ENCODE data around the gene KDM4C.

KDM4C gene

DNA sequence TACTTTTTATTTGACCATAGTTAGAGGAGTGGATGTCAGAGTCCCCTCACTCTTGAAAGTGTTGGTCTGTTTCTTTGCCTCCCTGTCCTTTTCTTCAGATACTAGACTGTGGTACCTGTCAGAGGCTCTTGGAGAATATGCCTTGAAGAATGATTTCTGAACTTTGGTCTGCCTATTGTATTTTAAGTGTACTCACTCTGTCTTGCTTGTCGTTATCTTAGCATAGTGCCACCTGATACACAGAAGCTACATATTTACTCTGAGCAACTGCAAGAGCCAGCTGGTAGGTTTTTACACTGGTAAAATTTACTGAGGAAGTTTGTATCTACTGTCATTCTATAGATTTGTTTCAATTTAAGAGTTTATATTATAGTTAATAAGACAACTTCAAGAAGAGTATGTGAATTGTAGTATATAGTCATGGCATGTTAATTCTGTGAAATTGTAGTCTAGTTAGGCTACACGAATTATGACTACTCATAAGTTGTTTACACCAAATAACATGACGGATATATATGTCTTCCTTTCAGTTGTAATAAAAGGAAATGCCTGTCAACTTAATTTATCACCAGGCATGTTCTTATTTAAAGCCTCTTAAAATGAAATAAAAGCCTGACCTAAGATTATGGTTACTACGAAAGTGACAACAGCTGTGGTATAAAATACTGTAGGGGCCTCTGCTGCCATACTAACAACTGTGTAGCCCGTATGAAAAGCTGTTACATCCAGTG lies 201.7 kb downstream of the KDM4C start:
- DNase-seq (ENCODE audit: low spot score), result no peak

DNA sequence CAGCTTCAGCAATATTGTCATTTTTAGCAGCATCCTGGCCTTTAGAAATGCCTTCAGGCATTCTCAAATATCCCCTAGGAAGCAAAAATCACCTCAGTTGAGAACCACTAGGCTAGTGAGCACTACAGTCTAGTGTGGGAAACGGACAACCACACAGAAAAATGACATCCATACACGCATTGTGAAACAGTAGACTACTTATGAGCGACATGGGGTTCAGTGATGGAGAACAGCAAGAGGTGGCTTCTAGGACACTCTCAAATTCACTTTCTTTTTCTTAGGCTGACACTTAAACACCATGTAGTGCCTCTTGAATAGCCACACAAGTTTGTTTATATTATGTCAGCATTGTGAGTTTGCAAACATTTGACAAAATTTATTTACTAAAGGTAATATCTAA lies 203.0 kb downstream of the KDM4C start:
- TF ChIP-seq, protein P1, sequence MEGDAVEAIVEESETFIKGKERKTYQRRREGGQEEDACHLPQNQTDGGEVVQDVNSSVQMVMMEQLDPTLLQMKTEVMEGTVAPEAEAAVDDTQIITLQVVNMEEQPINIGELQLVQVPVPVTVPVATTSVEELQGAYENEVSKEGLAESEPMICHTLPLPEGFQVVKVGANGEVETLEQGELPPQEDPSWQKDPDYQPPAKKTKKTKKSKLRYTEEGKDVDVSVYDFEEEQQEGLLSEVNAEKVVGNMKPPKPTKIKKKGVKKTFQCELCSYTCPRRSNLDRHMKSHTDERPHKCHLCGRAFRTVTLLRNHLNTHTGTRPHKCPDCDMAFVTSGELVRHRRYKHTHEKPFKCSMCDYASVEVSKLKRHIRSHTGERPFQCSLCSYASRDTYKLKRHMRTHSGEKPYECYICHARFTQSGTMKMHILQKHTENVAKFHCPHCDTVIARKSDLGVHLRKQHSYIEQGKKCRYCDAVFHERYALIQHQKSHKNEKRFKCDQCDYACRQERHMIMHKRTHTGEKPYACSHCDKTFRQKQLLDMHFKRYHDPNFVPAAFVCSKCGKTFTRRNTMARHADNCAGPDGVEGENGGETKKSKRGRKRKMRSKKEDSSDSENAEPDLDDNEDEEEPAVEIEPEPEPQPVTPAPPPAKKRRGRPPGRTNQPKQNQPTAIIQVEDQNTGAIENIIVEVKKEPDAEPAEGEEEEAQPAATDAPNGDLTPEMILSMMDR (IDR thresholded peaks at IDR 0.05; ENCODE audit: extremely low read depth, missing control alignments), result no peak
- DNase-seq (ENCODE audit: low spot score), result no peak

More for the DNA sequence above, 201.7 kb downstream of the KDM4C start:
- TF ChIP-seq, protein P1 (IDR thresholded peaks at IDR 0.05; ENCODE audit: extremely low read depth, missing control alignments), result no peak

DNA sequence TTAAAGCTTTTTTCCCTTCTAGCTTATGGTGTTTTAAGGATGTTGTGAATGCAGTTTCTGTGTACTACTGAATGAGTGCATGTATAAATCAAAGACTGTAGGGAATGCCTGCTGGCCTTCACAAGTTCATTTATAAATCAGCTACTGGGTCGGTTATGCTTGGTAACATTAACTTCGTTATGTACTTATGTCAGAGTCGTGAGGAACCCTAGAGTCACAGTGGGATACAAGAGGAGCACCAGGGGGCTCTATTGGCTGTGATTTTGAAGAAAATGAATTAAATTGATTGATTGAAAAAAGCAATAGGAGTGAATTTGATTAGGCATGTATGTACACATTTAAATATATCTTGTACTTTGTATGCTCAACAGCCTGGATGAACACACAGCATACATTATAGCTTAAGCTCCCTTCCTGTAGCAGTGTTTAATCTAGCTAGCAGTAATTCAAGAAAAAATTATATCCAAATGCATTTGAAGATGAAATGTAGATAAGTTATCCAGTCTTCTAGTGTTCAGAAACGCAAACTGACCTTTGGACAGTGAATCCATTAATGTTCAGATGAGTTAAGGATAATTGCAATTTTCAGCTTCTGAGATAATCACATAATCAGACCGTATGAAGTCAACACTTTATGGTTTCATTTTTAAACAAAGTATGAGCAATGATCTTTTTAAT lies 204.2 kb downstream of the KDM4C start:
- DNase-seq (ENCODE audit: low spot score), result no peak

DNA sequence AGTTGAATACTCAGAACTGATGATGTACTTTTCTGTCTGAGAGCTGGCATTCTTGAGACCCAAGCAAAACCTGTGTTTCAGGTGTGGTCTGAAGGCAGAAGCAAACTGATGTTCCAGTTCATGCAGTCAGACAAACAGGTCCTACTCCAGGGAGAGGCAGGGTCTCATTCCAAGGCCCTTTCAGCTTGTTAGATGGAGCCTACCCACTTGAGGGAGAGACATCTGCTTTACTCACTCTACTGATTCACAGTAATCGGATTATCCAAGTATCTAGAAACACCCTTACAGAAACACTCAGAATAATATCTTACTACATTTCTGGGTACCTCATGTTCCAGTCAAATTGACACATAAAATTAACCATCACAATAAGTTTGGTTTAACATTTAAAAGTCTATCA lies 207.8 kb downstream of the KDM4C start:
- no peak for DNase-seq (ENCODE audit: low spot score)

More for the DNA sequence above, 204.2 kb downstream of the KDM4C start:
- TF ChIP-seq, protein P1 (IDR thresholded peaks at IDR 0.05; ENCODE audit: extremely low read depth, missing control alignments), result no peak

DNA sequence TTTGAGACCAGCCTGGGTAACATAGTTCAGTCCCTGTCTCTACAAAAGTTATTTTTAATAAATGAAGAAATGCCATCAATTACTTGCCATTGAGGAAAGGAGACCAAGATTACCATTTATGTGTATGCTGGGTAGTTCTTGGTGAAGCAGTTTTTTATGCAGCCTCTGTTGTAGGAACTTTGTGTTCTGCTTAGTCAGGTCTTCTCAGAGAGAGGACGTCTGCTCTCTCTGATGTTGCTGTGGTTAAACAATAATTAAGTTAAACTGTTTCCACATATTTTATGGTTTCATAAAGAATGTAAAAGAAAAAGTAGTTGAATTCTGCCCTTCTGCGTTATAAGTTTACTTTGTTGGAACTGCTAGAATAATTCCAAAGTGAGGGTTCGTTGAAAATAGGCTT lies 210.5 kb downstream of the KDM4C start:
- TF ChIP-seq, protein P1 (IDR thresholded peaks at IDR 0.05; ENCODE audit: extremely low read depth, missing control alignments), result no peak

More for the DNA sequence above, 207.8 kb downstream of the KDM4C start:
- TF ChIP-seq, protein P1 (IDR thresholded peaks at IDR 0.05; ENCODE audit: extremely low read depth, missing control alignments), result no peak

DNA sequence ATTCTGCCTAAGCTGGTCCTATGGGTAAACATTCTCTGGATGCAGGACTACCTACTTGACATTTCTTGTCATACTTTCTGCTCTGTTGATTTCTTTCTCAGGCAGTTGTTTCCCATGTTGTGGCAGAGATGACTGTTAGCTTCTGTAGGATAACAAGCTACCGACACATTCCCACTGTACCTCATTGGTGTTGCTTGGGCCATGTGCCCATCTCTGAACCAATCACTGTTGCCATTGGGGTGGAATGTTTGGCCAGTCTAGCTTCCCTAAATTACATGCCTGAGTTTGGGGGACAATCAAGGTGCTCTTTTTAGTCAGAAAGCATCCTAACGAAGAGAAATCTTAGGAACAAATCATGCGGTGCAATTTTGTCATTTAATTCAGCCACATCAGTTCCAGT lies 212.0 kb downstream of the KDM4C start:
- TF ChIP-seq, protein P1 (IDR thresholded peaks at IDR 0.05; ENCODE audit: extremely low read depth, missing control alignments), result no peak
- DNase-seq (ENCODE audit: low spot score), result no peak

More for the DNA sequence above, 210.5 kb downstream of the KDM4C start:
- no peak for DNase-seq (ENCODE audit: low spot score)

DNA sequence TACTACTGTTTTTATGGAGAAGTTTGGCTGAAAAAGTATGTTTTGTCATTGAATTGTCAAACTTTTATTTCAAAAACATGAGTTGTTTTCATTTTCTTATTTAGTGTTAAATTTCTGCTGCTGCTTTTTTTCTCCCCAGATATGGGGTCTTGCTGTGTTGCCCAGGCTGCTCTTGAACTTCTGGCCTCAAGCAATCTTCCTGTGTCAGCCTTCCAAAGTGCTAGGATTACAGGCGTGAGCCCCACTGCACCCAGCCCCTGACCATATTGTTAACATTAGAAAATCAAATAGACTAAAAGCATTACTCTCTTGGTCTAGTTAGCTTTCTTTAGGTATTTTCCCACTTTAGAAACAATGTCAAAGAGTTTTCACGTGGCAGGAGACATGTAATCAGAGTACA lies 215.3 kb downstream of the KDM4C start:
- no peak for DNase-seq (ENCODE audit: low spot score)
- TF ChIP-seq, protein P1 (IDR thresholded peaks at IDR 0.05; ENCODE audit: extremely low read depth, missing control alignments), result no peak

Data from GM20000 (cell line).